SK-N-SH treated with all-trans-retinoic acid at 6 μM for 48 hours (cell line): Measurements from ENCODE around the gene NTF3.

Experiments used
- ATAC-seq: fragments of 200-7000 bp; cut with Tn5 transposase; 3 replicates; pipeline ENCODE4 v1.9.1; 2020; ENCODE audit warnings: mild to moderate bottlenecking, moderate library complexity
- ARNTL ChIP-seq: fragments of 450-650 bp; formaldehyde crosslinking; IDR thresholded peaks from 2 replicates; pipeline ENCODE4 v1.5.0; 2020; ENCODE audit warnings: low read depth, mild to moderate bottlenecking, moderate library complexity, borderline replicate concordance
- BACH2 ChIP-seq: fragments of 250-450 bp; sonication (Bioruptor Pico); IDR thresholded peaks from 2 replicates; pipeline ENCODE4 v1.9.0; 2021; ENCODE audit warnings: mild to moderate bottlenecking, borderline replicate concordance
- CREB5 ChIP-seq: fragments of 250-450 bp; sonication (Bioruptor Pico); IDR thresholded peaks from 2 replicates; pipeline ENCODE4 v1.5.1; 2020; ENCODE audit warnings: low read depth, mild to moderate bottlenecking, moderate library complexity
- CSRNP3 ChIP-seq: fragments of 250-450 bp; sonication (Bioruptor Pico); IDR thresholded peaks from 2 replicates; pipeline ENCODE4 v1.5.1; 2021; ENCODE audit warnings: mild to moderate bottlenecking, moderate library complexity
- ESRRG ChIP-seq: fragments of 250-450 bp; sonication (Bioruptor Pico); IDR thresholded peaks from 2 replicates; pipeline ENCODE4 v1.6.1; 2021; ENCODE audit warnings: mild to moderate bottlenecking
- GLIS3 ChIP-seq: fragments of 250-450 bp; sonication (Bioruptor Pico); IDR thresholded peaks from 2 replicates; pipeline ENCODE4 v1.5.0; 2020; ENCODE audit warnings: mild to moderate bottlenecking, moderate library complexity
- ISL1 ChIP-seq: fragments of 250-450 bp; sonication (Bioruptor Pico); IDR thresholded peaks from 2 replicates; pipeline ENCODE4 v2.1.2; 2022; ENCODE audit warnings: mild to moderate bottlenecking, moderate library complexity
- OSR1 ChIP-seq: fragments of 250-450 bp; sonication (Bioruptor Pico); IDR thresholded peaks from 2 replicates; pipeline ENCODE4 v1.8.0; 2022; ENCODE audit warnings: moderate library complexity, mild to moderate bottlenecking, inconsistent platforms
- PPARA ChIP-seq: fragments of 250-450 bp; sonication (Bioruptor Pico); IDR thresholded peaks from 2 replicates; pipeline ENCODE4 v1.5.0; 2020; ENCODE audit warnings: mild to moderate bottlenecking, borderline replicate concordance
- RARB ChIP-seq: fragments of 250-450 bp; sonication (Bioruptor Pico); IDR thresholded peaks from 2 replicates; pipeline ENCODE4 v1.8.0; 2021; ENCODE audit warnings: mild to moderate bottlenecking, moderate library complexity
- SNAI2 ChIP-seq: fragments of 250-450 bp; sonication (Bioruptor Pico); IDR thresholded peaks from 2 replicates; pipeline ENCODE4 v1.5.0; 2020; ENCODE audit warnings: mild to moderate bottlenecking, moderate library complexity
- TOX ChIP-seq: fragments of 250-450 bp; sonication (Bioruptor Pico); IDR thresholded peaks from 2 replicates; pipeline ENCODE4 v1.8.0; 2021; ENCODE audit warnings: mild to moderate bottlenecking, moderate library complexity, borderline replicate concordance
- TSHZ2 ChIP-seq: fragments of 250-450 bp; sonication (Bioruptor Pico); IDR thresholded peaks from 2 replicates; pipeline ENCODE4 v1.5.0; 2020; ENCODE audit warnings: mild to moderate bottlenecking, moderate library complexity
- ZC3H10 ChIP-seq: fragments of 250-450 bp; sonication (Bioruptor Pico); IDR thresholded peaks from 2 replicates; pipeline ENCODE4 v1.5.1; 2021; ENCODE audit warnings: mild to moderate bottlenecking, moderate library complexity
- ZFP3 ChIP-seq: fragments of 250-450 bp; sonication (Bioruptor Pico); IDR thresholded peaks from 2 replicates; pipeline ENCODE4 v1.5.0; 2020; ENCODE audit warnings: mild to moderate bottlenecking, moderate library complexity
- ZFP30 ChIP-seq: fragments of 450-650 bp; formaldehyde crosslinking; IDR thresholded peaks from 2 replicates; pipeline ENCODE4 v1.5.0; 2022; ENCODE audit warnings: mild to moderate bottlenecking, moderate library complexity
- ZNF565 ChIP-seq: fragments of 450-650 bp; formaldehyde crosslinking; conservative IDR thresholded peaks from 2 replicates; pipeline ENCODE4 v1.5.0; 2020; ENCODE audit warnings: low read depth, mild to moderate bottlenecking, moderate library complexity
- ZNF8 ChIP-seq: fragments of 450-650 bp; formaldehyde crosslinking; IDR thresholded peaks from 2 replicates; pipeline ENCODE4 v1.5.0; 2020; ENCODE audit warnings: mild to moderate bottlenecking, moderate library complexity

Gene NTF3

GRCh38 chr12:5388581-5389535 is 43.0 kb upstream of the NTF3 start (continued):
- TF ChIP-seq CSRNP3 (CRISPR knock-in tag) (no peak), CREB5 (CRISPR knock-in tag) (no peak), RARB (no peak), GLIS3 (CRISPR knock-in tag) (no peak)

GRCh38 chr12:5390174-5390799 is 41.6 kb upstream of the NTF3 start:
- ATAC-seq, result no peak
- TF ChIP-seq GLIS3 (CRISPR knock-in tag) (no peak), OSR1 (CRISPR knock-in tag) (no peak), ARNTL (CRISPR knock-in tag) (no peak), PPARA (CRISPR knock-in tag) (no peak), RARB (no peak), CREB5 (CRISPR knock-in tag) (no peak), SNAI2 (CRISPR knock-in tag) (no peak), ISL1 (CRISPR knock-in tag) (no peak), ZFP30 (CRISPR knock-in tag) (no peak), ZC3H10 (CRISPR knock-in tag) (no peak), BACH2 (CRISPR knock-in tag) (no peak), TOX (CRISPR knock-in tag) (no peak), ZNF8 (CRISPR knock-in tag) (no peak), ZNF565 (no peak), ZFP3 (CRISPR knock-in tag) (no peak)
- TF ChIP-seq, all 23 proteins: peak for 0

- ATAC-seq, result no peak
- TF ChIP-seq ZC3H10 (CRISPR knock-in tag) (no peak), RARB (no peak), ZFP30 (CRISPR knock-in tag) (no peak), ARNTL (CRISPR knock-in tag) (no peak), ESRRG (CRISPR knock-in tag) (no peak), TSHZ2 (CRISPR knock-in tag) (no peak), ISL1 (CRISPR knock-in tag) (no peak), ZNF8 (CRISPR knock-in tag) (no peak), ZFP3 (CRISPR knock-in tag) (no peak), OSR1 (CRISPR knock-in tag) (no peak), BACH2 (CRISPR knock-in tag) (no peak), CSRNP3 (CRISPR knock-in tag) (no peak)
- TF ChIP-seq, all 23 proteins: peak for 0
Observed at GRCh38 chr12:5391653-5392052, 40.3 kb upstream of the NTF3 start.
